Skin epidermis (tissue), 12 donors: Measurements from ENCODE around the gene SUGCT.
"Not testable (repeated sequence)": the region's sequence is repeated elsewhere in the genome, so short reads cannot be mapped to it uniquely, and the experiment has no call there.

Experiments used
- H3K27ac ChIP-seq, 21 experiments: fragments of 200-600 bp; sonication (generic) in 11 of 21; one replicate each; pipeline ENCODE4 v1.5.0; 2020; ENCODE audit warnings: mild to moderate bottlenecking in 3 of 21, inconsistent platforms in 2 of 21, moderate library complexity in 2 of 21
- H3K4me3 ChIP-seq, 7 experiments: fragments of 200-600 bp; sonication (generic) in 2 of 7; one replicate each; pipeline ENCODE4 v1.5.0; 2020; ENCODE audit warnings: inconsistent platforms in 2 of 7, mild to moderate bottlenecking in 2 of 7, moderate library complexity in 1 of 7

Gene SUGCT

GRCh38 chr7:40583667-40584444, 449.1 kb downstream of the SUGCT start:
- H3K27ac ChIP-seq, result peak overlapping the region in 5 of 21 experiments; percentile 8 to 38 (median 25)

GRCh38 chr7:40584667-40585433, 450.0 kb downstream of the SUGCT start:
- peak overlapping the region in 3 of 21 experiments; percentile 8 to 54 (median 8) for H3K27ac ChIP-seq
- H3K4me3 ChIP-seq, result no peak overlapping the region

More at GRCh38 chr7:40583667-40584444, 449.1 kb downstream of the SUGCT start:
- H3K4me3 ChIP-seq, result no peak overlapping the region

- no peak overlapping the region for H3K27ac ChIP-seq
Observed at GRCh38 chr7:40586197-40586596, 451.4 kb downstream of the SUGCT start.

DNA sequence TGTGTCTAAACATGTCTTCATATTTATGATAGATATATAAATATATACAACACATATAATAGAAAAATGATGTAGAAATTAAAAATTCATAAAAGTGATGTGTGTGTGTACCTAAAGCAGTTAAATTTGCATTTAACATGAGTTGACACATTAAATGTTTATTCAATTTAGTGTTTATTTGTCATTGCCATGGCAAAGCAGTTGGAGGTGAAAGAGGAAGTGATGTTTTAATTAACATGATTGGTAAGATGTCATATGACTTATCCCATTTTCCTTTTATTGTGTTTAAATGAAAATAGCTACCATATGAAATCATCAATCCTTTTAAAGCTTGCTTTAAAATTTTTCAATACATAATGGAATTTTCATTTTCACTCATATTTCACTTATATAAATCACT, 452.6 kb downstream of the SUGCT start:
- no peak overlapping the region for H3K27ac ChIP-seq

More at GRCh38 chr7:40586197-40586596, 451.4 kb downstream of the SUGCT start:
- no peak overlapping the region for H3K4me3 ChIP-seq

DNA sequence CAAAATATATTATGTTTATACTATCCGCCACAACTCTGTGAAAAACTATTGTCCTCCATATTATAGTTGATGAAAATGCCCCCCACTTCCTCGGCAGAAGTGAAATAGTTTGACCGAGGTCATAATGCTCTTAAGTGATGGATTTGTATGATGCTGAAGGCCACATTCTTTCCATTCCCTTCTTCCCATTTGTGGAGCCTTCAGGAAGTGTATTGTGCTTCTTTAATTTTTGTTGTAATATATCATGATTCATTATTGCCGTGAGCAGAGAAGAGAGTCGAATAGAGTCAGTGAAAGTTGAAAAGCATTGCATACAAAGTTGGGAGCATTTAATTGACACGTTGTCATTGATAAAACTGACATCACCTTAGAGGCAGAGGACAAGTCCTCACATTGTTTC, 460.3 kb downstream of the SUGCT start:
- no peak overlapping the region for H3K4me3 ChIP-seq
- H3K27ac ChIP-seq, result no peak overlapping the region

More for the DNA sequence above, 452.6 kb downstream of the SUGCT start:
- H3K4me3 ChIP-seq, result no peak overlapping the region

DNA sequence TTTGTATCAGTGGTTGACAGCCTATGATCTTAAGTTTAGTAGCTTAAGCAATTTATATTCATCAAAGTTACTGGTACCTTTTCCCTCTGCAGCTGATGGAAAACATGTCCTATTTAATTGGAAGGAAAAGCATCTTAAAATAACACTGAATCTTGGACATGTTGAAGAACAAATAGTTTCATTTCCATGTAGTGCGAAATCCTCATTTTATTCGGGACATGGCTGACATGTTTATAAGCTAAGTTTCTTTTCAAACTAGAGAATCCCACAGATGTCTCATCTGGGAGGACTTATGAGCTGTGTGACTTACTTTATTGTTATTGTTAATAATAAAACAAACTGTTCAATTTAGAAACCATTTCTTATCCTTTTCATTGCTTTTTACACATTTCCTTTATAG, 461.0 kb downstream of the SUGCT start:
- H3K27ac ChIP-seq, result no peak overlapping the region

GRCh38 chr7:40597517-40597916, 462.7 kb downstream of the SUGCT start:
- no peak overlapping the region for H3K27ac ChIP-seq

More for the DNA sequence above, 461.0 kb downstream of the SUGCT start:
- no peak overlapping the region for H3K4me3 ChIP-seq

GRCh38 chr7:40598915-40599314, 464.1 kb downstream of the SUGCT start:
- no peak overlapping the region for H3K27ac ChIP-seq

More at GRCh38 chr7:40597517-40597916, 462.7 kb downstream of the SUGCT start:
- no peak overlapping the region for H3K4me3 ChIP-seq

GRCh38 chr7:40599836-40600235, 465.0 kb downstream of the SUGCT start:
- Histone ChIP-seq H3K27ac (no peak overlapping the region), H3K4me3 (no peak overlapping the region)

More at GRCh38 chr7:40598915-40599314, 464.1 kb downstream of the SUGCT start:
- no peak overlapping the region for H3K4me3 ChIP-seq

DNA sequence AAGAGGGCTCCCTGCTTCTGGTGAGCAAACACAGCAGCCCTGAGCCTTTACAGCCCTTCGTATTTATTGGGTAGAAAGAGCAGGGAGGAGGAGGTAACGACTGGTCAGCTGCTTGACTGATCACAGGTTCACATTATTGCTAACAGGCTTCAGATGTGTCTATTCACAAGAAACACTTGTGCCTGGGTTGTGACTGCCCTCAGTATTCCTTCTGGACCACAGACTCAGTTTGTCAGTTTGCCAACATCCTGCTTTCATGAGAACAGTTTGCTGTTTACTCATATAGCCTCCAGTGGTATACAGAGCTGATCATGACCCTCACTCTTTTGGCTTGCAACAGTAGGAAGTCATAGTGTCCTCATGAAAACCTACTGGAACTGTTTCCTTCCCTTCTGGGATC, 467.5 kb downstream of the SUGCT start:
- not testable (repeated sequence) for H3K27ac ChIP-seq, H3K4me3 ChIP-seq

- H3K27ac ChIP-seq, result no peak overlapping the region
- H3K4me3 ChIP-seq, result no peak overlapping the region
Observed at GRCh38 chr7:40604601-40605438, 470.0 kb downstream of the SUGCT start.

GRCh38 chr7:40608321-40609075, 473.7 kb downstream of the SUGCT start:
- H3K27ac ChIP-seq, result no peak overlapping the region
- no peak overlapping the region for H3K4me3 ChIP-seq

GRCh38 chr7:40610461-40610860, 475.7 kb downstream of the SUGCT start:
- Histone ChIP-seq H3K27ac (no peak overlapping the region), H3K4me3 (no peak overlapping the region)

DNA sequence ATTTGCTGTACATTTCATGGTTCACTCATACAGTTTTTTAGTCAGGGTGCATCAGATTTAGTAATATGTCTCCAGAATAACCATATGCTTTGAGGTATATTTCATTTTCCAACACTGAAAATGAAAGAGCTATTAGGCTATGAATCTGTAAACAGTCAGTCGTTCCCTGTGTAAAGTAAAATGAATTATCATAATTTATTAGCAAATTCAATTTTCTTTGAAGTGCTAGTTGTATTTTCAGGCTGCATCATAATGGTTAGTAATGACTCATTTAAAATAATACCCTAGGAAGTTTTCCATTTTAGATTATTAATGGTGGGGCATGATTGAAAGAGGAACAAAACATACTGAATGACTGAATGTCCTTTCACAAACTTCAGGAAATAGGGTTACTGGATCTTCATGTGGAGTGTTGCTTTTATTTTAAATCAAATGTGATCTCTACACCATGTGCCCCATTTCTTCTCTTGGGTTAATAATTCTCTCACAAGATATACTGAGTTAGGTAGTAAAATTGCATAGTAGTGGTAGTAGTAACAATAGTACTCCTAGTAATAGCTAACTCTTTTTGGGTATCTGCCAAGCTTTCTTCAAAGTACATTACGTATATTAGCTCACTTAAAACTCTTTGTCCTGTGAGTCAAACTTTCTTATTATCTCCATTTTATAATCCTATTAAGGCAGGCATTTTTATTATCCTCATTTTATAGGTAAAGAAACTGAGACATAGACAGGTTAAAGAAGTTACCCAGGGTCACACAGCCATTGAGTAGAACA, 476.5 kb downstream of the SUGCT start:
- Histone ChIP-seq H3K27ac (no peak overlapping the region), H3K4me3 (no peak overlapping the region)

GRCh38 chr7:40612298-40612697, 477.5 kb downstream of the SUGCT start:
- Histone ChIP-seq H3K27ac (no peak overlapping the region), H3K4me3 (no peak overlapping the region)

GRCh38 chr7:40619647-40620046, 484.8 kb downstream of the SUGCT start:
- H3K4me3 ChIP-seq, result no peak overlapping the region
- H3K27ac ChIP-seq, result no peak overlapping the region

DNA sequence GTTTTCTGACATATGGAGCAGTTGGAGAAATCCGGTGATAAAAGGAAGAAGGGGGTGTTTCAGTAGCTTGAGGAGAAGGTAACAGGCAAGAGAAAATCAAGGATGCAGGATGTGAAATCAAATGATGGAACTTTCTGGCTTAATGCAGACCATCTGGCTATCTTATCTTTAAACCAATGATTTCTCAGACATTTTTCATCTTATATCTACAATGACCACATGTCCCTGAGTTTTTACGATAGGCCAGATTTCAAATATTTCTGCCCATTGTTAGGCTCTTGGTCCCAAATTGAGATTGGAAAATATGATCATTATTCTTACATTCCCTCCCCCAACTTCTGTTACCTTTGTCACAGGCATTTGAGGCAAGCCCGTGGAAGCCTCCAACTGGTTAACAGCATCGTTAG, 486.8 kb downstream of the SUGCT start:
- H3K27ac ChIP-seq, result no peak overlapping the region
- H3K4me3 ChIP-seq, result no peak overlapping the region

- Histone ChIP-seq H3K4me3 (no peak overlapping the region), H3K27ac (no peak overlapping the region)
Observed at GRCh38 chr7:40622941-40623501, 488.2 kb downstream of the SUGCT start.
